ENCODE results near the gene LSM3.

LSM3 gene

GRCh38 chr3:14148041-14148985, 30.3 kb upstream of the LSM3 start:
- Mint-ChIP-seq H3K27ac (no peak overlapping the region), H3K4me3 (no peak overlapping the region), H3K36me3 (peaks cover 5% of the 10 kb centered on the region), H3K9me3 (ENCODE audit: low read depth) (no peaks in the 10 kb centered on the region), H3K27me3 (no peaks in the 10 kb centered on the region), H3K4me1 (ENCODE audit: low read depth) (peaks cover 27% of the 10 kb centered on the region)

GRCh38 chr3:14150078-14150477, 28.5 kb upstream of the LSM3 start:
- Mint-ChIP-seq H3K36me3 (peaks cover 5% of the 10 kb centered on the region), H3K9me3 (ENCODE audit: low read depth) (no peaks in the 10 kb centered on the region), H3K4me3 (no peak overlapping the region), H3K27me3 (no peaks in the 10 kb centered on the region), H3K4me1 (ENCODE audit: low read depth) (peaks cover 19% of the 10 kb centered on the region), H3K27ac (peak overlapping the region; percentile 54)

- H3K4me3 Mint-ChIP-seq: no peak overlapping the region
Measured at GRCh38 chr3:14150491-14151230, 28.0 kb upstream of the LSM3 start.

GRCh38 chr3:14151471-14152083, 27.0 kb upstream of the LSM3 start:
- no peaks in the 10 kb centered on the region for H3K27me3 Mint-ChIP-seq
- H3K4me1 Mint-ChIP-seq (ENCODE audit: low read depth): peaks cover 20% of the 10 kb centered on the region
- no peaks in the 10 kb centered on the region for H3K9me3 Mint-ChIP-seq (ENCODE audit: low read depth)
- no peak overlapping the region for H3K27ac Mint-ChIP-seq
- H3K4me3 Mint-ChIP-seq: no peak overlapping the region
- H3K36me3 Mint-ChIP-seq: peaks cover 5% of the 10 kb centered on the region

More at GRCh38 chr3:14150491-14151230, 28.0 kb upstream of the LSM3 start:
- Mint-ChIP-seq H3K27me3 (no peaks in the 10 kb centered on the region), H3K9me3 (ENCODE audit: low read depth) (no peaks in the 10 kb centered on the region), H3K36me3 (peaks cover 5% of the 10 kb centered on the region), H3K27ac (peak overlapping the region; percentile 54), H3K4me1 (ENCODE audit: low read depth) (peaks cover 15% of the 10 kb centered on the region)

- H3K4me1 Mint-ChIP-seq (ENCODE audit: low read depth): peaks cover 23% of the 10 kb centered on the region
- H3K27ac Mint-ChIP-seq: no peak overlapping the region
- no peaks in the 10 kb centered on the region for H3K27me3 Mint-ChIP-seq
- no peak overlapping the region for H3K4me3 Mint-ChIP-seq
- H3K36me3 Mint-ChIP-seq: peaks cover 2% of the 10 kb centered on the region
- H3K9me3 Mint-ChIP-seq (ENCODE audit: low read depth): no peaks in the 10 kb centered on the region
Measured at GRCh38 chr3:14152233-14152962, 26.2 kb upstream of the LSM3 start.

GRCh38 chr3:14152963-14153355, 25.7 kb upstream of the LSM3 start:
- Mint-ChIP-seq H3K36me3 (peaks cover 2% of the 10 kb centered on the region), H3K27ac (no peak overlapping the region)

GRCh38 chr3:14153663-14154062, 25.0 kb upstream of the LSM3 start:
- Mint-ChIP-seq H3K27ac (peak overlapping the region; percentile 22), H3K36me3 (peaks cover 6% of the 10 kb centered on the region), H3K27me3 (no peaks in the 10 kb centered on the region), H3K9me3 (ENCODE audit: low read depth) (no peaks in the 10 kb centered on the region), H3K4me1 (ENCODE audit: low read depth) (peaks cover 27% of the 10 kb centered on the region), H3K4me3 (no peak overlapping the region)

More at GRCh38 chr3:14152963-14153355, 25.7 kb upstream of the LSM3 start:
- Mint-ChIP-seq H3K4me1 (ENCODE audit: low read depth) (peaks cover 24% of the 10 kb centered on the region), H3K4me3 (no peak overlapping the region), H3K27me3 (no peaks in the 10 kb centered on the region), H3K9me3 (ENCODE audit: low read depth) (no peaks in the 10 kb centered on the region)

- peak overlapping the region; percentile 1 for H3K27ac Mint-ChIP-seq
- no peaks in the 10 kb centered on the region for H3K9me3 Mint-ChIP-seq (ENCODE audit: low read depth)
- peaks cover 27% of the 10 kb centered on the region for H3K4me1 Mint-ChIP-seq (ENCODE audit: low read depth)
- peaks cover 8% of the 10 kb centered on the region for H3K36me3 Mint-ChIP-seq
- no peak overlapping the region for H3K4me3 Mint-ChIP-seq
- H3K27me3 Mint-ChIP-seq: no peaks in the 10 kb centered on the region
Measured at GRCh38 chr3:14154276-14154675, 24.3 kb upstream of the LSM3 start.

- H3K27me3 Mint-ChIP-seq: no peaks in the 10 kb centered on the region
- peak overlapping the region; percentile 28 for H3K27ac Mint-ChIP-seq
- H3K4me1 Mint-ChIP-seq (ENCODE audit: low read depth): peaks cover 27% of the 10 kb centered on the region
- H3K9me3 Mint-ChIP-seq (ENCODE audit: low read depth): no peaks in the 10 kb centered on the region
- H3K36me3 Mint-ChIP-seq: peaks cover 11% of the 10 kb centered on the region
- H3K4me3 Mint-ChIP-seq: no peak overlapping the region
Measured at GRCh38 chr3:14154895-14155440, 23.6 kb upstream of the LSM3 start.

GRCh38 chr3:14156201-14156600, 22.4 kb upstream of the LSM3 start:
- no peaks in the 10 kb centered on the region for H3K27me3 Mint-ChIP-seq
- H3K27ac Mint-ChIP-seq: peak overlapping the region; percentile 34
- H3K36me3 Mint-ChIP-seq: peaks cover 17% of the 10 kb centered on the region
- peaks cover 27% of the 10 kb centered on the region for H3K4me1 Mint-ChIP-seq (ENCODE audit: low read depth)
- H3K9me3 Mint-ChIP-seq (ENCODE audit: low read depth): no peaks in the 10 kb centered on the region
- peak overlapping the region; percentile 34 for H3K4me3 Mint-ChIP-seq

GRCh38 chr3:14156843-14157561, 21.6 kb upstream of the LSM3 start:
- Mint-ChIP-seq H3K9me3 (ENCODE audit: low read depth) (peaks cover 5% of the 10 kb centered on the region), H3K4me1 (ENCODE audit: low read depth) (peaks cover 27% of the 10 kb centered on the region), H3K27ac (no peak overlapping the region), H3K27me3 (no peaks in the 10 kb centered on the region), H3K36me3 (peaks cover 25% of the 10 kb centered on the region), H3K4me3 (no peak overlapping the region)

- H3K4me1 Mint-ChIP-seq (ENCODE audit: low read depth): peaks cover 27% of the 10 kb centered on the region
- no peak overlapping the region for H3K4me3 Mint-ChIP-seq
- peaks cover 34% of the 10 kb centered on the region for H3K36me3 Mint-ChIP-seq
- peaks cover 11% of the 10 kb centered on the region for H3K9me3 Mint-ChIP-seq (ENCODE audit: low read depth)
- no peak overlapping the region for H3K27ac Mint-ChIP-seq
- H3K27me3 Mint-ChIP-seq: no peaks in the 10 kb centered on the region
Measured at GRCh38 chr3:14157951-14158350, 20.7 kb upstream of the LSM3 start.

GRCh38 chr3:14158370-14158769, 20.2 kb upstream of the LSM3 start:
- H3K27me3 Mint-ChIP-seq: no peaks in the 10 kb centered on the region
- H3K9me3 Mint-ChIP-seq (ENCODE audit: low read depth): peaks cover 11% of the 10 kb centered on the region
- H3K36me3 Mint-ChIP-seq: peaks cover 34% of the 10 kb centered on the region
- H3K4me1 Mint-ChIP-seq (ENCODE audit: low read depth): peaks cover 27% of the 10 kb centered on the region
- H3K27ac Mint-ChIP-seq: no peak overlapping the region
- H3K4me3 Mint-ChIP-seq: no peak overlapping the region

- Mint-ChIP-seq H3K27me3 (no peaks in the 10 kb centered on the region), H3K36me3 (peaks cover 44% of the 10 kb centered on the region), H3K9me3 (ENCODE audit: low read depth) (peaks cover 11% of the 10 kb centered on the region), H3K27ac (no peak overlapping the region), H3K4me3 (no peak overlapping the region), H3K4me1 (ENCODE audit: low read depth) (peaks cover 19% of the 10 kb centered on the region)
Measured at GRCh38 chr3:14159426-14159825, 19.2 kb upstream of the LSM3 start.

Data from activated naive CD8-positive, alpha-beta T cell (primary cell).